Measurements from ENCODE around the gene NAA20.
"Not testable (repeated sequence)": the region's sequence is repeated elsewhere in the genome, so short reads cannot be mapped to it uniquely, and the experiment has no call there.

The NAA20 gene

GRCh38 chr20:19991854-19992253, 25.3 kb upstream of the NAA20 start:
- no peak for DNase-seq

GRCh38 chr20:19992996-19993908, 23.9 kb upstream of the NAA20 start:
- no peak for DNase-seq

- DNase-seq: no peak
Measured at GRCh38 chr20:19993958-19994669, 23.0 kb upstream of the NAA20 start.

DNA sequence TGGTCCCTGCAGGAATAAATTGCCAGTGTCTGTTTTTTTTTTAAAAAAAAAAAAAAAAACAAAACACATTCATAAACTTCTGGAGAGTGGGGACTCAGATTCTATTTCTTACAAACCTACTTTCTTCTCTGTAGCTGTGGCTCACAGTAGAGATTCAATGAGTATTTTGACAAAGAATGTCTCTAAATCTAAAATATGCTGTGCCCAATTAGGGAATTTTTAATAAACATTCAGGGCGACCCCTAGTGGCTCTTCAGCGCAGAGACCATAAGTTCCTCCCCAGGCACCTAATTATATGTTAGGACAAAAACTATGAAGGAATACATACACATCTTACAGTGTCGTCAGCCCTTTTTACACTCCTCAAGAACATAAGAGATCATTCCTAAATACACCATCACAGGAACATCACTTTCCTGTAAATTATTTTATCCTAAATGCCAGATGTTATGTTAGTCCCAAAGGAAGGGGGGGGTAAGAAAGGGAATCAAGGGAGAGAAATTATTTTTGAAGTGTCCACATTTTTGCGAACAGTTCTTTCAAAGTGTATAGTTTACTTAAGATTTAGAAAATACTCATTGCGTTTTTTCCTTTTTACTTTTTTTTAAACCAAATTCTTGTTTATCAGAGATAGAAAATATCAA, 21.8 kb upstream of the NAA20 start:
- DNase-seq: peak; percentile 55

DNA sequence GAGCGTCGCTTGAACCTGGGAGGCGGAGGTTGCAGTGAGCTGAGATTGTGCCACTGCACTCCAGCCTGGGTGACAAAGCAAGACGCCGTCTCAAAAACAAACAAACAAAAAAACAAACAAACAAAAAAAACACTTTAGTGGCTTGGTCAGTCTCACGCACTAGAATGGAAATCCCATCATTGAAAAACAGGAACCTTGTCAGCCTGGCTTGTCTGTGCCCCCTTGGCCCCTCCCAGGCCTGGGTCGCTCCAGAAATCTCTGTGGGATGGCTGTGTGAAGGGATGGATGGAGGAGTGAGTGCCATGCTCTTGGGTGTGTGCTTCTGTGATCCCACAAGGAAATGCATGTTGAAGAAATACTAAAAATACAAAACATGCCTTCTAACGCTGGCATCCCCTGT, 20.9 kb upstream of the NAA20 start:
- DNase-seq: no peak

DNA sequence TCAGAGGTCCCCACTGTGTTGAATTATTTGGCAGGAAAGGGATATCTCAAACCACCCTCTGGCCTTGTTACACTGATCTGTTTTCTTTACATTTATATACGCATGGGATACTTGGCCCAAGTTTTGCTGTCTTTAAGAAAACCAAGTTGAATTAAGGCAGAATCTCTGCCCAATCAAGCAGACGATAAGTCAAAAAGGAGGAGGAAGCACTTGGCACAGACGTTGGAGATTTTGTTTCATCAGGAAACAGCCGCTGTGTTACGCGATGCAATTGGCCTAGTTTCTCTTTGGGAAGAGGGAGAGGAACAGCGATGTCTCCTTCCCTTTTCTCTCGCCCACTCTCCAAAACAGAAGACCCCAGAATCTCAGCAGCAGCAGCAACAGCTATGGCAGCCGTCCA, 20.2 kb upstream of the NAA20 start:
- no peak for DNase-seq

DNA sequence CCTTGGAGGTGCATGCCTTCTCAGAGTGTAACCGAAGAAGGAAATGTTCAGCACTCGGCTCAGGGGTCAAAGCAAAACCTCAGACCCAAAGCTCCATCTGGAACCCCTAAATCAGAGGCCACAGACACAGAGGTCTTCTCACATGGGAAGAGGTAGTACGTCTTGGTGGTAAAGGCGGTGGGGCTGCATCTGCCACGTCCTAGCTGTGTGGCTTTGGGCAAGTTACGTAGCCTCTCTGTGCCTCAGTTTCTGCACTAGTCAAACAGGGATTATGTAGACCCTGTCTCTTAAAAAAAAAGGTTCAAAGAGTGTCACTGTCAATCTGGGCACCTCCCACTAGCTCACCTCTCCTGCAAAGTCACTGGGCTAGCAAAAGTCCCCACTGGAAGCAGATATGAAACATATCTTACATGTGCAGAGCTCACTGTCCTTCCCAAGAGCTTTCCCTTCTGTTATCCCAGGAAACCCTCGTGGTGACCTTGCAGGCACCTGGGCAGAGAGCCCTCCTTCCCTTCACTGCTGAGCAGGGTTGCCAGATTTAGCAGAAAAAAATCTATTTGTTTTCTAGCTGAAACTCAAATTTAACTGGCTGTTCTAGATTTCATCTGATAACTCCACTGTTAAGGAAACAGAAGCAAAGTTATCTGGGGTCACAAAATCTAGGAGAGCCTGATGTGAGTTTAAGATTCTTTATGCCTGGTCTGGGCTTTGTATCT, 18.0 kb upstream of the NAA20 start:
- DNase-seq: no peak

- DNase-seq: no peak
Measured at GRCh38 chr20:20000211-20000968, 16.8 kb upstream of the NAA20 start.

- DNase-seq: no peak
Measured at GRCh38 chr20:20002101-20002998, 14.8 kb upstream of the NAA20 start.

GRCh38 chr20:20003031-20003954, 13.9 kb upstream of the NAA20 start:
- DNase-seq: no peak

- not testable (repeated sequence) for DNase-seq
Measured at GRCh38 chr20:20003955-20004322, 13.2 kb upstream of the NAA20 start.

- no peak for DNase-seq
Measured at GRCh38 chr20:20005342-20005741, 11.8 kb upstream of the NAA20 start.

DNA sequence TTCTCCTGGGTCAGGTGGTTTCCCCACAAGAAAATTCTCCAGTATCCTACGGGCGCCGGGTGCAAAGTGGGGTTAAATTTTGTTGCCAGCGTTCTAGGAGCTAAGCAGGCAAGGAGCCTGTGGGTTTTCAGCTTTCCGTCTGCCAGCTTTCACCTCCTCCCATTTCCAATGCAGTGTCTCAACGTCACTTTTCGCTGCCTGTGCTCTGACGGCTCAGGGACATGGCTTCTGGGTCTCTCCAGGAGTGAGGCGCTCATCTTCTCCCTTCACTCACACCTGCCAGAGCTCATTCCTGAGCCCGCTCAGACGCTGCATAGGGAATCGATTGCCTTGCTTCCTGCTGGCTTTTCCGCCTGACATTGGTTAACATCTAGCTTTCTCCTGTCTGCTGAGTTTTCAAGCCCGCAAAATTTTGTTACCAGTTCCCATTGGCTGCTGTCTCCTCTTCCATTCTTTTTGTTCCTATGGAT, 7.3 kb upstream of the NAA20 start:
- DNase-seq: no peak

DNA sequence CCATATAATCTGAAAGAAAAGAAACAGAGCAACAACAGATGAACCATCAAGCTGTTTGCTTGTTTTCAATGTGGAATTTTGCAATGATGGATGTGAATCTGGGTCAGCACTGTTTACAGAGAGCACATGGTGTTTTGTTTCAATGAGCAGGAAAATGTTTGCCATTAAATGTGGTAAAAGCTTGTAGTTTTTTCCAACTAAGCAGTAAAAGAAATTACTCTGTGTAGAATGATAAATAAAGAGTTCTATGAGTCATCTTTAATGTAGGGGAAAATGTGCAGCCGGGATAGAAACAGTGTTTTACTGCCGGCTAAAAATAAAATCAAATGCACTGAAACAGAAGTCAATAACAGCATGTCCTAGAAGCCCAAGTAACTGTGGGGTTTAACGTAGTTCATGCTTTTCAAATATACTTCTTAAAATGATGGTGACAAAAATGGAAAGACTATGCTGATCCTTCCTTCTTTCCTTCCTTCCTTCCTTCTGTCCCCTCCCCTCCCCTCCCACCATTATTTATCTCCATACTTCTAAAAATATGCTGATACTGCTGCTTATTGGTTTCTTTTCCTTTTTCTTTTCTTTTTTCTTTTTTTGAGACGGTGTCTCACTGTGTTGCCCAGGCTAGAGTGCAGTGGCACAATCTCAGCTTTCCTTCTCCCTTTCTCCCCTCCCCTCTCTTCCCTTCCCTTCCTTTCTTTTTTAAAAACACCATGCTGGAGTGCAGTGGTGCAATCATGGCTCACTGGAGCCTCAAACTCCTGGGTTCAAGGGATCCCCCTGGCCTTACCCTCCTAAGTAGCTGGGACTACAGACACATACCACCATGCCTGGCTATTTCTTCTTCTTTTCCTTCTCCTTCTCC, 6.3 kb upstream of the NAA20 start:
- DNase-seq: peak; percentile 60

GRCh38 chr20:20012541-20012940, 4.6 kb upstream of the NAA20 start:
- DNase-seq: no peak

GRCh38 chr20:20014659-20015058, 2.5 kb upstream of the NAA20 start:
- no peak for DNase-seq

GRCh38 chr20:20017844-20018185, 653 bp downstream of the NAA20 start:
- no peak for DNase-seq

GRCh38 chr20:20018366-20018765, 1.2 kb downstream of the NAA20 start:
- no peak for DNase-seq

GRCh38 chr20:20019123-20019522, 2.0 kb downstream of the NAA20 start:
- DNase-seq: no peak

Data from NCI-H446 treated with DMSO at 0.1 percent for 48 hours (cell line).